Fibroblast of the aortic adventitia (primary cell): ENCODE data around the gene LRRC8B. TPM values are rescaled to one million over a fixed set of nuclear protein-coding genes. Genes with fewer than 3 reads are reported as not detected.

Experiments
- DNase-seq: peaks from one replicate; pipeline ENCODE4 v3.0.0-alpha.2; 2010; ENCODE audit warnings: low read depth
- H3K4me3 ChIP-seq: 2 replicates; pipeline ENCODE4 v1.5.1; 2011; ENCODE audit warnings: low read depth, mild to moderate bottlenecking, control low read depth, low read length, moderate library complexity
- total RNA-seq: library from RNA; depleted of rRNA; stranded (reverse); fragments of >200 nt; gene quantifications from 2 replicates; pipeline ENCODE4 v1.2.3, GENCODE V29; 2012; ENCODE audit warnings: low replicate concordance
- TF ChIP-seq, protein P1 (sequence below): IDR thresholded peaks from 2 replicates; pipeline ENCODE4 v1.5.1; 2011; ENCODE audit warnings: mild to moderate bottlenecking, low read length, control low read depth, inconsistent platforms; ENCODE audit not compliant: insufficient read depth

The LRRC8B gene
- total RNA-seq, 1 donor: 2.5 TPM

GRCh38 chr1:89632657-89633247 is 108.1 kb downstream of the LRRC8B start, which contains the start of gene LRRC8C:
Gene LRRC8C, plus strand, starts transcription at chr1:89633120. Its CDS starts 53,354 bp downstream, at chr1:89686474.
- DNase-seq: peak; percentile 65
- TF ChIP-seq, protein P1, sequence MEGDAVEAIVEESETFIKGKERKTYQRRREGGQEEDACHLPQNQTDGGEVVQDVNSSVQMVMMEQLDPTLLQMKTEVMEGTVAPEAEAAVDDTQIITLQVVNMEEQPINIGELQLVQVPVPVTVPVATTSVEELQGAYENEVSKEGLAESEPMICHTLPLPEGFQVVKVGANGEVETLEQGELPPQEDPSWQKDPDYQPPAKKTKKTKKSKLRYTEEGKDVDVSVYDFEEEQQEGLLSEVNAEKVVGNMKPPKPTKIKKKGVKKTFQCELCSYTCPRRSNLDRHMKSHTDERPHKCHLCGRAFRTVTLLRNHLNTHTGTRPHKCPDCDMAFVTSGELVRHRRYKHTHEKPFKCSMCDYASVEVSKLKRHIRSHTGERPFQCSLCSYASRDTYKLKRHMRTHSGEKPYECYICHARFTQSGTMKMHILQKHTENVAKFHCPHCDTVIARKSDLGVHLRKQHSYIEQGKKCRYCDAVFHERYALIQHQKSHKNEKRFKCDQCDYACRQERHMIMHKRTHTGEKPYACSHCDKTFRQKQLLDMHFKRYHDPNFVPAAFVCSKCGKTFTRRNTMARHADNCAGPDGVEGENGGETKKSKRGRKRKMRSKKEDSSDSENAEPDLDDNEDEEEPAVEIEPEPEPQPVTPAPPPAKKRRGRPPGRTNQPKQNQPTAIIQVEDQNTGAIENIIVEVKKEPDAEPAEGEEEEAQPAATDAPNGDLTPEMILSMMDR: peak; percentile 27
- H3K4me3 ChIP-seq: peak within 1 kb of the TSS; percentile 85

DNA sequence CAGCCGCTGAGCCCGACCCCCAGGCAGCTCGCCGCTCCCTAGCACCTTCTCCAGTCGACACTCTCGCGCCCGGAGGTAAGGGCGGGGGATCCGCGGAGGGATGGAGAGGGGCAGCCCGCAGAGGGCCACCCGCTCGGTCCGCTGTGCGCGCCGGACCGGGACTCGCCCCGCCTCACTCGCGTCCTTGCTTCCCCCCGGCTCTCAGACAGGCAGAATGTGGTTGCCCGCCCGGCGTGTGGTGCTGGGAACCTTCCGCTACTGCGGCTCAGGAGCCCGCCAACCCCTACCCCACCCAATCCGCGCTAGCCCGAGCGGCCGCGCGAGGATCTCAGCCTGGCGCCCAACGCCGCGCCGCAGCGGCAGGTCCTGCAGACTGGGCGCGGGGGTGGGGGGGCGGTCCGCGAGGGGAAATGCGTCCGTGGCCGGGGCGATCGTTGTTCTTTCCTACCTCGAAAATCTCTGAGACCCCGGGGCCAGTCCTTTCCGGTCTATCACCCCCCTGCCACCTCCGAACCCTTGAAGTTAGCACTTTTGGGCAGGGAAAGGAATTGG is 108.7 kb downstream of the LRRC8B start:
- peak overlapping the region; percentile 85 for H3K4me3 ChIP-seq
- DNase-seq: peak; percentile 51
- TF ChIP-seq, protein P1: no peak

DNA sequence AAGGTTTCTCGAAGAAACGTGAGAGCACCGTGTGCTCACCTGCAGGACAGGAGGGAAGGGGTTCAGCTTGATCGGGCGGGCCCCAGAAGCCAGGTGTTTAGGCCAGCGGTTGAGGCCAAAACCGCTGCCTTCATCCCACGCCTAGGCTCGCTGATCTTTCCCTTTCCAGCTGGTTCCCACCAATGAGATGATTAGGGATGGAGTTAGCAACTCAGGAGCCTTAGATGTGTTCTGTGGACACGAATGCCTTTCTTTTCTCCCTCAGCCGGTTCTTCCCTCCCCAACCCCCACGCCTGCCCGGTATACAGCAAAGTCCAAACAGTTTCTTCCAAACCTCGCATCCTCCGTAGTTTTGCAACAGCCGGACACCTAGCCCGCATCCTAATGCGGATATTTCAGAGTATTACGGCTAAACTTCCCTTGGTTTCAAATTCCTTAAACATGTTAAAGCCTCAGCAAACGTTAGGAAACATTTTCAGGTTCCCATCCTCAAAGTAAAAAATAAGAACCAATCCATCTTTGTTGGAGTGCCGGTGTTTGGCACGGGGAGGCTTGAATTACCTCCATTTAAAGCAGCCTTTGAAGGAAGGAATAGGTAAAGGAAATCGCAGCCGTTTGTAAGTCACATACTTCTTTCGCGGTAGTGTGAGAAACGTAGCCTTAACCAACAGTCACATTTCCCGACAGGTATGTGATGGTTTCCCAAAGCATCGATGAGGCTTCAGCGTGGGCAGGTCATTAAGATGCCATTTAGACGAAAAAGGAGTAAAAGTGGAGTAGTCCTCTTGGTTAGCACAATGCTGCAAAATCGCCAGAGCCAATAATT is 109.4 kb downstream of the LRRC8B start:
- peak; percentile 57 for DNase-seq
- H3K4me3 ChIP-seq: peak overlapping the region; percentile 85
- TF ChIP-seq, protein P1: no peak

GRCh38 chr1:89635825-89636815 is 111.5 kb downstream of the LRRC8B start:
- peak; percentile 73 for DNase-seq
- H3K4me3 ChIP-seq: no peak overlapping the region
- TF ChIP-seq, protein P1: no peak

DNA sequence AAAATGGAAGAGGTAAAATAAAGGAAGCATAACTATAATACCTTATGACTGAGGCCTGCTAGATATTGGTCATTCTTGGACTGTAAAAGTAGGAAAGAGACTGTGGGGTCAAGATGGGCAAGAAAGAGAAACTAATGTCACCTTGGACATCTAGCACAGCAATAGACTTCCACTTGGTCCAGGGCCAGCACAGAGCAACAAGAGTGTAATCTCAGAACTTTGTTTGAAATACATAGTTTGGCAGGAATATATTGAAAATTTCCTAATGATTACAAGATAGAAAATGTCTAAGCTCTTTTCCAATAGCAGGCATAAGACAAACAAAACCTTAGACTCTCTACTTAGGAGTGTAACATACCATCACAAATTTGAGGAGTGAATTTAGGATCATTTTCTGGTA is 112.9 kb downstream of the LRRC8B start:
- no peak overlapping the region for H3K4me3 ChIP-seq
- DNase-seq: peak; percentile 59

DNA sequence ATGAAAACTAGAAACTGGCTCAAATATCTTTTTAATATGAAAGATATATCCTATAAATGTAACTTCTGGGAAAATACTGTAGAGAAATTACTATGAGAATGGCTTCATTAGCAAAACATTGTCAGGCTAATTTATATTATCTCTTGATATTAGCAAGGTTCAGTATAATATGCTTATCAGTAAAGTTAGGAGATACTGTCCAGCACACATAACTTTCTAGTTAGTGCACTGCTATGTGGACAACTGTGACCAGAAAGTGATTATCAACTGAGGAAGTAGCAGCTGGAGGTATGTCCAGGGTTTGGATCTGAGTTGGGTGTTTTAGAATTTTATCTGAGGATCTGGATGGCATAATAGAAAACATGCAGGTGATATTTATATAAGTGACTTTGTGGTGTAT is 115.8 kb downstream of the LRRC8B start:
- peak; percentile 20 for DNase-seq

More for the DNA sequence above, 112.9 kb downstream of the LRRC8B start:
- TF ChIP-seq, protein P1: no peak

More for the DNA sequence above, 115.8 kb downstream of the LRRC8B start:
- H3K4me3 ChIP-seq: no peak overlapping the region
- TF ChIP-seq, protein P1: no peak
